Caco-2 (cell line): ENCODE measurements around the gene LRRC8E. TPM values are rescaled to one million over a fixed set of nuclear protein-coding genes. Genes with fewer than 3 reads are reported as not detected.

Source experiments
- BruUV-seq: library from RNA; stranded (reverse); fragments of 400-500 nt; replicated peaks from 2 replicates; lab custom pipeline; 2021; lab: Mats Ljungman, UMichigan
- CTCF ChIA-PET: fragments of 300-600 bp; sonication (Branson Sonifier 250); formaldehyde crosslinking; loops from one replicate; lab custom pipeline; 2022; ENCODE audit warnings: antibody characterized with exemption; lab: Charles Lee
- POLR2A ChIA-PET: fragments of 300-600 bp; sonication (Branson Sonifier 250); formaldehyde crosslinking; loops from one replicate; lab custom pipeline; 2022; ENCODE audit warnings: antibody characterized with exemption; lab: Charles Lee
- DNase-seq, 2 experiments: peaks; one replicate each; pipeline versions ENCODE4 v3.0.0 to v3.0.0-alpha.2; 2020 to 2022
- H3K27me3 ChIP-seq: replicated peaks from 2 replicates; pipeline ENCODE4 v1.6.0; 2011; ENCODE audit warnings: low read length; ENCODE audit not compliant: control insufficient read depth, insufficient read depth
- H3K36me3 ChIP-seq: 2 replicates; pipeline ENCODE4 v1.5.1; 2011; ENCODE audit warnings: low read length; ENCODE audit not compliant: control insufficient read depth, insufficient read depth
- H3K4me1 ChIP-seq: fragments of 250-450 bp; sonication (Bioruptor Pico); 2 replicates; pipeline ENCODE4 v1.5.1; 2020; ENCODE audit warnings: mild to moderate bottlenecking
- H3K4me3 ChIP-seq: 2 replicates; pipeline ENCODE4 v1.5.1; 2011; ENCODE audit warnings: low read depth, mild to moderate bottlenecking, control low read depth, low read length
- H3K9me3 ChIP-seq: fragments of 250-450 bp; sonication (Bioruptor Pico); 2 replicates; pipeline ENCODE4 v1.5.1; 2020; ENCODE audit warnings: mild to moderate bottlenecking, moderate library complexity
- H3K27ac Mint-ChIP-seq: one replicate; pipeline ENCODE4 v1.8.0; 2022; ENCODE audit warnings: mixed read lengths; ENCODE audit not compliant: unreplicated experiment
- H3K27me3 Mint-ChIP-seq: one replicate; pipeline ENCODE4 v1.8.0; 2022; ENCODE audit warnings: mixed read lengths; ENCODE audit not compliant: insufficient read depth, unreplicated experiment
- H3K36me3 Mint-ChIP-seq: one replicate; pipeline ENCODE4 v1.8.0; 2022; ENCODE audit warnings: mild to moderate bottlenecking, mixed read lengths; ENCODE audit not compliant: insufficient read depth, unreplicated experiment
- H3K4me1 Mint-ChIP-seq: one replicate; pipeline ENCODE4 v1.8.0; 2022; ENCODE audit warnings: low read depth, mixed read lengths; ENCODE audit not compliant: unreplicated experiment
- H3K4me3 Mint-ChIP-seq: one replicate; pipeline ENCODE4 v1.8.0; 2022; ENCODE audit warnings: mild to moderate bottlenecking, moderate library complexity, mixed read lengths; ENCODE audit not compliant: unreplicated experiment
- H3K9me3 Mint-ChIP-seq: one replicate; pipeline ENCODE4 v1.8.0; 2022; ENCODE audit warnings: mixed read lengths; ENCODE audit not compliant: unreplicated experiment
- intact Hi-C: fragments of 100-400 bp; cut with micrococcal nuclease; formaldehyde crosslinking; loops from one replicate; pipeline ENCODE4 v1.10.0; 2022; ENCODE audit not compliant: unreplicated experiment
- total RNA-seq: library from RNA; stranded (reverse); gene quantifications from 2 replicates; pipeline ENCODE4 v1.2.3, GENCODE V29; 2022
- TF ChIP-seq, protein P1 (sequence below), 2 experiments: fragments of 200-600 bp in 1 of 2; IDR thresholded peaks; 1 replicate in 1 of 2; 2 replicates in 1 of 2; pipeline versions ENCODE4 v1.5.1 to v1.8.0; 2011 to 2022; ENCODE audit warnings: antibody characterized with exemption in 1 of 2, control low read depth in 1 of 2, inconsistent platforms in 1 of 2, low read depth in 1 of 2, low read length in 1 of 2, mild to moderate bottlenecking in 1 of 2, moderate library complexity in 1 of 2; ENCODE audit not compliant: insufficient read depth in 1 of 2, severe bottlenecking in 1 of 2, unreplicated experiment in 1 of 2

The LRRC8E gene
- total RNA-seq, 1 experiment from 2014 or later, result 6.7 TPM

DNA sequence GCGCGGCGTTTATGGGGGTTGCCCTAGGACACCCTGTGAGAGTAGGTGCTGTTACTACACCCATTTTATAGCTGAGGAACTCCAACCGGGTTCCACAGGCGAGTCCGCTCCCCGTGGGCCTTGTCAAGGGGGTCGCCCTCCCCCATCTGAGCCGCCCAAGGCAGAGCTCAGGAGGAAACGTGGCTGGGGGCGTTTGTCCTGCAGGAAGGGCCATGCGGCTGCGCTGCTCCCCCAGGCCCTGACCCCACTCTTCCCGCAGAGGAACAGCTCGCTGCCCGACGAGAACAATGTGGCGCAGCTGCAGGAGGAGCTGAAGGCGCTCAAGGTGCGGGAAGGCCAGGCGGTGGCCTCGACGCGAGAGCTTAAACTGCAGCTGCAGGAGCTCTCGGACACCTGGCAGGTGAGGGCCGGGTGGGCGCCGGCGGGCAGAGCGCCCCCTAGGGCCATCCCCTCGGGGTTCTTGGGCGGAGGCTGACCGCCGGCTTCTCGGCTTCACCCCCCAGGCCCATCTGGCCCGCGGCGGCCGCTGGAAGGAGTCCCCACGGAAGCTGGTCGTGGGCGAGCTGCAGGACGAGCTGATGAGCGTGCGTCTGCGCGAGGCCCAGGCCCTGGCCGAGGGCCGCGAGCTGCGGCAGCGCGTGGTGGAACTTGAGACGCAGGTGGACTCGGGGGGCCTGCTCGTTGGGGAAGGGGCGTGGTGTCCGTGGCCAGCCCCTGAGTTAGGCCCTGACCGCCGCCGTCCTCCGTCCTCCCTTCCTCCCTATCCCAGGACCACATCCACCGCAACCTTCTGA is 26.5 kb upstream of the LRRC8E start:
- TF ChIP-seq, protein P1, sequence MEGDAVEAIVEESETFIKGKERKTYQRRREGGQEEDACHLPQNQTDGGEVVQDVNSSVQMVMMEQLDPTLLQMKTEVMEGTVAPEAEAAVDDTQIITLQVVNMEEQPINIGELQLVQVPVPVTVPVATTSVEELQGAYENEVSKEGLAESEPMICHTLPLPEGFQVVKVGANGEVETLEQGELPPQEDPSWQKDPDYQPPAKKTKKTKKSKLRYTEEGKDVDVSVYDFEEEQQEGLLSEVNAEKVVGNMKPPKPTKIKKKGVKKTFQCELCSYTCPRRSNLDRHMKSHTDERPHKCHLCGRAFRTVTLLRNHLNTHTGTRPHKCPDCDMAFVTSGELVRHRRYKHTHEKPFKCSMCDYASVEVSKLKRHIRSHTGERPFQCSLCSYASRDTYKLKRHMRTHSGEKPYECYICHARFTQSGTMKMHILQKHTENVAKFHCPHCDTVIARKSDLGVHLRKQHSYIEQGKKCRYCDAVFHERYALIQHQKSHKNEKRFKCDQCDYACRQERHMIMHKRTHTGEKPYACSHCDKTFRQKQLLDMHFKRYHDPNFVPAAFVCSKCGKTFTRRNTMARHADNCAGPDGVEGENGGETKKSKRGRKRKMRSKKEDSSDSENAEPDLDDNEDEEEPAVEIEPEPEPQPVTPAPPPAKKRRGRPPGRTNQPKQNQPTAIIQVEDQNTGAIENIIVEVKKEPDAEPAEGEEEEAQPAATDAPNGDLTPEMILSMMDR (IDR thresholded peaks at IDR 0.05; ENCODE audit: insufficient read depth in 1 of 2, low read depth in 1 of 2, low read length in 1 of 2, severe bottlenecking in 1 of 2, unreplicated experiment in 1 of 2), result peak in 1 of 2 experiments; percentile 11
- DNase-seq, result peak in 1 of 2 experiments; percentile 38
- H3K4me1 ChIP-seq, result no peaks in the 10 kb centered on the region; the same call in 1 of the 2 replicates
- H3K9me3 ChIP-seq, result no peaks in the 10 kb centered on the region
- peak overlapping the region; percentile 67 for H3K4me3 Mint-ChIP-seq
- no peaks in the 10 kb centered on the region for H3K4me1 Mint-ChIP-seq
- ChIA-PET CTCF (interaction anchor here (0.5 to 1.4 kb wide), 4 partner anchors 8 to 83 kb away, joined by 3 to 5 read pairs (median 4); no protein-coding TSS in a partner anchor), POLR2A (no interaction called here)
- H3K27me3 Mint-ChIP-seq, result no peaks in the 10 kb centered on the region
- no peaks in the 10 kb centered on the region for H3K9me3 Mint-ChIP-seq
- H3K36me3 Mint-ChIP-seq, result peaks cover 3% of the 10 kb centered on the region
- no TSS peak for BruUV-seq
- H3K4me3 ChIP-seq, result peak overlapping the region; percentile 38
- H3K36me3 ChIP-seq, result no peaks in the 10 kb centered on the region
- intact Hi-C loops, result no loop called here
- no peak overlapping the region for H3K27ac Mint-ChIP-seq
- no peaks in the 10 kb centered on the region for H3K27me3 ChIP-seq

DNA sequence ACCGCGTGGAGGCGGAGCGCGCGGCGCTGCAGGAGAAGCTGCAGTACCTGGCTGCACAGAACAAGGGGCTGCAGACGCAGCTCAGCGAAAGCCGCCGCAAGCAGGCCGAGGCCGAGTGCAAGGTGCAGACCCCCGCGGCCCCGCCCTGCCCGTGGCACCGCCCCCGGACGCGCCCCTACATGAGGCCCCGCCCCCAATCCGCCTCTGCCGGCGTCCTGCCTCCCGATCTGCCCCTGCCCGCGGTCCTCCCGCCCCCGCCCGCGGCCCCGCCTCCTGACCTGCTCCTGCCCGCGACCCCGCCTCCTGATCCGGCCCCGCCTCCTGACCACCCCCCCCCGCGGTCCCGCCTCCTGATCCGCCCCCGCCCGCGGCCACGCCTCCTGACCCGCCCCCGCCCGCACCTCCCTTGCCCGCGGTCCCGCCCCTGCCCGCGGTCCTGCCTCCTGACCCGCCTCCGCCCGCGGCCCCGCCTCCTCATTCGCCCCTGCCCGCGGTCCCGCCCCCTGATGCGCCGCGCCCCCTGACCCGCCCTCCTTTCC is 25.8 kb upstream of the LRRC8E start:
- H3K27ac Mint-ChIP-seq, result no peak overlapping the region
- peak overlapping the region; percentile 38 for H3K4me3 ChIP-seq
- CTCF ChIA-PET, result interaction anchor here (0.6 to 1.4 kb wide), 3 partner anchors 9 to 64 kb away, joined by 3 to 5 read pairs (median 4); no protein-coding TSS in a partner anchor
- H3K27me3 Mint-ChIP-seq, result no peaks in the 10 kb centered on the region
- H3K36me3 ChIP-seq, result no peaks in the 10 kb centered on the region
- intact Hi-C loops, result no loop called here
- H3K4me1 Mint-ChIP-seq, result no peaks in the 10 kb centered on the region
- peak; percentile 78 to 85 for DNase-seq
- H3K4me3 Mint-ChIP-seq, result peak overlapping the region; percentile 67
- H3K36me3 Mint-ChIP-seq, result peaks cover 7% of the 10 kb centered on the region
- BruUV-seq, result no TSS peak
- no peaks in the 10 kb centered on the region for H3K9me3 ChIP-seq
- TF ChIP-seq, protein P1 (IDR thresholded peaks at IDR 0.05; ENCODE audit: insufficient read depth in 1 of 2, low read depth in 1 of 2, low read length in 1 of 2, severe bottlenecking in 1 of 2, unreplicated experiment in 1 of 2), result no peak
- H3K9me3 Mint-ChIP-seq, result no peaks in the 10 kb centered on the region
- no peaks in the 10 kb centered on the region; the same call in 1 of the 2 replicates for H3K27me3 ChIP-seq
- no peaks in the 10 kb centered on the region; the same call in 1 of the 2 replicates for H3K4me1 ChIP-seq
- POLR2A ChIA-PET, result no interaction called here

DNA sequence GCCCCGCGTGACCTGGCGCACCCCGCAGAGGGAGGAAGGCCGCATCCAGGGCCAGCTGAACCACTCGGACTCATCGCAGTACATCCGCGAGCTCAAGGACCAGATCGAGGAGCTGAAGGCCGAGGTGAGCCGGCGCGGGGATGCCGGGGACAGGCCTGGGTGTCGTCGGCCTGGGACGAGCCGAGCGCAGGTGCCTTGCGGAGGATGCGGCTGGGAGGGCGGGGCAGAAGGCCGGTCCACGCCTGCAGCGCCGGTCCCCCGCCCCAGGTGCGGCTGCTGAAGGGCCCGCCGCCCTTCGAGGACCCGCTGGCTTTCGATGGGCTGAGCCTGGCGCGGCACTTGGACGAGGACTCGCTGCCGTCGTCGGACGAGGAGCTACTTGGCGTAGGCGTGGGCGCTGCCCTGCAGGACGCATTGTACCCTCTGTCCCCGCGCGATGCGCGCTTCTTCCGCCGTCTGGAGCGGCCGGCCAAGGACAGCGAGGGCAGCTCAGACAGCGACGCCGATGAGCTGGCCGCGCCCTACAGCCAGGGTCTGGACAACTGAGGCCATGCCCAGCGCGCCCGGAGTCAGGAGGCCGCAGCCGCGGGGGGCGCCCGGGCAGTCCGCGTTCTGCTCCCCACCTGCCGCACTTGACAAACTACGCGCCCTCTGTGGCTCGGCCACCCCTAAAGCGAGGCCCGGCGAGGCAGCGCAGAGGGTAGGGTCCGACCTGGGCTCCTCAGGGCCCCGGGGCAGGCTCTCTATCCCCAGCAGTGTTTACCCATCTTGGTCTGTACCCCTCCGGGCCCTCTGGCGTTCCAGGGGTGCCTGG is 24.9 kb upstream of the LRRC8E start:
- H3K36me3 Mint-ChIP-seq, result peaks cover 7% of the 10 kb centered on the region
- DNase-seq, result no peak
- intact Hi-C loops, result no loop called here

More for the DNA sequence above, 24.9 kb upstream of the LRRC8E start:
- Mint-ChIP-seq H3K4me3 (no peak overlapping the region), H3K27ac (no peak overlapping the region), H3K9me3 (no peaks in the 10 kb centered on the region), H3K4me1 (no peaks in the 10 kb centered on the region), H3K27me3 (no peaks in the 10 kb centered on the region)
- CTCF ChIA-PET, result no interaction called here
- Histone ChIP-seq H3K27me3 (no peaks in the 10 kb centered on the region; the same call in 1 of the 2 replicates), H3K9me3 (no peaks in the 10 kb centered on the region), H3K36me3 (no peaks in the 10 kb centered on the region), H3K4me3 (no peak overlapping the region), H3K4me1 (no peaks in the 10 kb centered on the region; the same call in 1 of the 2 replicates)
- TF ChIP-seq, protein P1 (IDR thresholded peaks at IDR 0.05; ENCODE audit: insufficient read depth in 1 of 2, low read depth in 1 of 2, low read length in 1 of 2, severe bottlenecking in 1 of 2, unreplicated experiment in 1 of 2), result no peak
- no TSS peak for BruUV-seq
- POLR2A ChIA-PET, result no interaction called here
